MM.1S (cell line): Measurements from ENCODE around the gene DNAJB14.

Experiments used
- CTCF ChIP-seq: fragments of 300-600 bp; sonication (generic); IDR thresholded peaks from 2 replicates; pipeline ENCODE4 v1.5.1; 2016; ENCODE audit warnings: antibody characterized with exemption, low read length, mixed read lengths
- EZH2 ChIP-seq: fragments of 300-600 bp; sonication (generic); optimal IDR thresholded peaks from 2 replicates; pipeline ENCODE3; 2017; ENCODE audit warnings: low read depth, mild to moderate bottlenecking, antibody characterized with exemption, low read length, mixed read lengths

- TF ChIP-seq CTCF (no peak), EZH2 (no peak)
These were observed 85.1 kb downstream of the DNAJB14 start for GRCh38 chr4:99861120-99861905.
